GM13976 (cell line): ENCODE measurements around the gene OLFML3.

ENCODE experiments used
- DNase-seq: peaks from one replicate; pipeline ENCODE4 v3.0.0; 2012; ENCODE audit warnings: low spot score
- in situ Hi-C: fragments of 300-500 bp; cut with MboI; formaldehyde crosslinking; loops from one replicate; pipeline ENCODE4 v1.12.0; 2022; ENCODE audit warnings: low sequenced_read_pairs, mixed read lengths, inconsistent platforms; ENCODE audit not compliant: unreplicated experiment
- TF ChIP-seq, protein P1 (sequence below): IDR thresholded peaks from 2 replicates; pipeline ENCODE4 v1.5.1; 2012; ENCODE audit warnings: borderline replicate concordance, mild to moderate bottlenecking; ENCODE audit not compliant: insufficient read depth; ENCODE audit errors: extremely low read depth, missing control alignments, control extremely low read depth

OLFML3 gene

GRCh38 chr1:113941245-113941559, 38.1 kb upstream of the OLFML3 start:
- TF ChIP-seq, protein P1, sequence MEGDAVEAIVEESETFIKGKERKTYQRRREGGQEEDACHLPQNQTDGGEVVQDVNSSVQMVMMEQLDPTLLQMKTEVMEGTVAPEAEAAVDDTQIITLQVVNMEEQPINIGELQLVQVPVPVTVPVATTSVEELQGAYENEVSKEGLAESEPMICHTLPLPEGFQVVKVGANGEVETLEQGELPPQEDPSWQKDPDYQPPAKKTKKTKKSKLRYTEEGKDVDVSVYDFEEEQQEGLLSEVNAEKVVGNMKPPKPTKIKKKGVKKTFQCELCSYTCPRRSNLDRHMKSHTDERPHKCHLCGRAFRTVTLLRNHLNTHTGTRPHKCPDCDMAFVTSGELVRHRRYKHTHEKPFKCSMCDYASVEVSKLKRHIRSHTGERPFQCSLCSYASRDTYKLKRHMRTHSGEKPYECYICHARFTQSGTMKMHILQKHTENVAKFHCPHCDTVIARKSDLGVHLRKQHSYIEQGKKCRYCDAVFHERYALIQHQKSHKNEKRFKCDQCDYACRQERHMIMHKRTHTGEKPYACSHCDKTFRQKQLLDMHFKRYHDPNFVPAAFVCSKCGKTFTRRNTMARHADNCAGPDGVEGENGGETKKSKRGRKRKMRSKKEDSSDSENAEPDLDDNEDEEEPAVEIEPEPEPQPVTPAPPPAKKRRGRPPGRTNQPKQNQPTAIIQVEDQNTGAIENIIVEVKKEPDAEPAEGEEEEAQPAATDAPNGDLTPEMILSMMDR: no peak
- in situ Hi-C loops: no loop called here
- DNase-seq: no peak

DNA sequence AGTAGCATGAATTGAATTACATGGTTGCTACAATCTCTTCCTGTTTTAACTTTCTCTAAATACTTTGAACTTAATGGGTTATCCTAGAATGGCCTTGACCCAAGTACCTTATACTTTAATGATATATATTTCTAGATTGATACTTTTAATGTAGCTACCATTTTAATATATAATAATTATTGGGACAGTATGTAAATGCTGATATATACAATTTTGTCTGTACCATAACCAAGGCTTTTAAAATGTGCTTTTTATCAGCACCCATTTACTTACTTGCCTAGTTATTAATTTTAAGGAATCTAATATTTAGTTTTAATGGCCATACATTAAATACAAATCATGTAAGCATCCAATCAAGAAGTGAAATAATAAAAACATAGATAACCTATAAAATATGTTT, 36.7 kb upstream of the OLFML3 start:
- in situ Hi-C loops: no loop called here
- TF ChIP-seq, protein P1: no peak
- no peak for DNase-seq

GRCh38 chr1:113943028-113943811, 36.1 kb upstream of the OLFML3 start:
- TF ChIP-seq, protein P1: no peak
- DNase-seq: no peak
- in situ Hi-C loops: no loop called here

DNA sequence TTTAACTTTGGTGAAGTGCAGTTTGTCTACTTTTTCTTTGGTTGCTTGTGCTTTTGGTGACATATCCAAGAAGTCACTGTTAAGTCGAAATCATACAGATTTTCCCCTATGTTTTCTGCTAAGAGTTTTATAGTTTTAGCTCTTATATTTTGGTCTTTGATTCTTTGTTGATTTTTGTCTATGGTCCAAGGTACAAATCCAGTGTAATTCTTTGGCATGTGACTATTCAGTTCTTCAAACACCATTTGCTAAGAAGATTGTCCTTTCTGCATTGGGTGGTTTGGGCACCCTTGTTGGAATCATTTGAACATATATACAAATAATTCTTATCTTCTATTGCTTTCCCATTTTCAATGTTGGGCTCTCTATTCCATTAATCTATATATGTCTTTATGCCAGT, 33.9 kb upstream of the OLFML3 start:
- TF ChIP-seq, protein P1: no peak
- no peak for DNase-seq
- in situ Hi-C loops: no loop called here

DNA sequence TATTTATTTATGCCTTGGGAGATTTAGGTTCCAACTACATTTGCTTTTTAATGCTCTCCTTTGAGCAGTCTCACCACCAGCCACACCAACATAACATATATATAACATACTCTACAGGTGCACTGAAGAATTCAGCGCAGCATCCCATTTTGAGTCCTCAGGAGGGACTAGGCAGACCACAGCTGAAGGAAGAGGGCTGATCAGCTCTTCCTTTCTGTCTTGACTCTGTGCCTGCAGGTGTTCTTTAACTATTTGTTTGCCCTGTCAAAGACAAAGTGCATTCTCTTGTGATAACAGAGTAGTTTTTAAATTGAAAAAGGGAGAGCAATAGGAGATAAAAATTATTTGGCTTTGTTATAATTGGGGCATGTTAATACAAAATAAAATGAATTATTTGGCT, 33.2 kb upstream of the OLFML3 start:
- in situ Hi-C loops: no loop called here
- no peak for DNase-seq
- TF ChIP-seq, protein P1: no peak

GRCh38 chr1:113946678-113947387, 32.4 kb upstream of the OLFML3 start:
- in situ Hi-C loops: no loop called here
- DNase-seq: no peak
- TF ChIP-seq, protein P1: no peak
